NCI-H2227 treated with DMSO at 0.1 percent for 48 hours (cell line): ENCODE results near the gene COX19.

ENCODE experiments used
- DNase-seq: peaks from one replicate; lab custom pipeline; 2025; lab: John Stamatoyannopoulos, UW

The COX19 gene

DNA sequence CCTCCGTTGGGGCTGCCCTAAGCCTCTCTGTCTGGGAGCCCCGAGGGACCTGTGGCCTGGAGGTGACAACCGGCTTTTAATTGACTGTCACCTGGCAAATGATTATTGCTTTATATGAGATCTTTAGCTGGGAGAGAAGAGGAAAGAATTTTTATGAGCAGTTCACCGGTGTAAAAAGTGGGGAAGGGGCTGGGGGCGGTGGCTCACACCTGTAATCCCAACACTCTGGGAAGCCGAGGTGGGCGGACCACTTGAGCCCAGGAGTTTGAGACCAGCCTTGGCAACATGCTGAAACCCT lies 2.6 kb upstream of the COX19 start:
- DNase-seq, result no peak

GRCh38 chr7:977326-978048 lies 2.1 kb upstream of the COX19 start:
- no peak for DNase-seq

- DNase-seq, result no peak
These were observed 1.6 kb upstream of the COX19 start for GRCh38 chr7:976901-977325.

GRCh38 chr7:975702-976473 lies 539 bp upstream of the COX19 start:
- DNase-seq, result no peak

- DNase-seq, result no peak
These were observed 1.2 kb downstream of the COX19 start for GRCh38 chr7:974172-974571.

GRCh38 chr7:973312-973711 lies 2.0 kb downstream of the COX19 start:
- no peak for DNase-seq

GRCh38 chr7:972676-973309 lies 2.6 kb downstream of the COX19 start:
- DNase-seq, result no peak

DNA sequence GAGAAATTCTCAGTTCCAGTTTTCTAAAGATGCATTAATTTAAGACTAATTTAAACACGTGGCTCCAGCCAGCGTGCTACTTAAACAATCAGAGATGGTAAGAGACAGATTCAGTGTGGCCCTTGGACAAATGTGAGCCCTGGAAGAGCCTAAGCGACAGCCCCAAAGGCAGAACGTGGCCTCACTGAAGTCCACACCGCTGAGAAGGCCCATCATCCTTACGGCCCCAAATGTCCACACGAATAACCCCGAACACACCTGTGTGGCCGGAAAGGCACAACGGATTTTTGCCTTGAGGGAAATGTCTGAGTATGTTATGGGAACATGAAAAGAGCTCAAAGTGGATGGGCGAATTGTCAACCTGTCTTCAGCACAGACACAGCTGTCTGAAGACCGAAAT lies 3.2 kb downstream of the COX19 start:
- DNase-seq, result no peak

- no peak for DNase-seq
These were observed 4.6 kb downstream of the COX19 start for GRCh38 chr7:970744-971143.

GRCh38 chr7:969403-969802 lies 5.9 kb downstream of the COX19 start:
- no peak for DNase-seq

DNA sequence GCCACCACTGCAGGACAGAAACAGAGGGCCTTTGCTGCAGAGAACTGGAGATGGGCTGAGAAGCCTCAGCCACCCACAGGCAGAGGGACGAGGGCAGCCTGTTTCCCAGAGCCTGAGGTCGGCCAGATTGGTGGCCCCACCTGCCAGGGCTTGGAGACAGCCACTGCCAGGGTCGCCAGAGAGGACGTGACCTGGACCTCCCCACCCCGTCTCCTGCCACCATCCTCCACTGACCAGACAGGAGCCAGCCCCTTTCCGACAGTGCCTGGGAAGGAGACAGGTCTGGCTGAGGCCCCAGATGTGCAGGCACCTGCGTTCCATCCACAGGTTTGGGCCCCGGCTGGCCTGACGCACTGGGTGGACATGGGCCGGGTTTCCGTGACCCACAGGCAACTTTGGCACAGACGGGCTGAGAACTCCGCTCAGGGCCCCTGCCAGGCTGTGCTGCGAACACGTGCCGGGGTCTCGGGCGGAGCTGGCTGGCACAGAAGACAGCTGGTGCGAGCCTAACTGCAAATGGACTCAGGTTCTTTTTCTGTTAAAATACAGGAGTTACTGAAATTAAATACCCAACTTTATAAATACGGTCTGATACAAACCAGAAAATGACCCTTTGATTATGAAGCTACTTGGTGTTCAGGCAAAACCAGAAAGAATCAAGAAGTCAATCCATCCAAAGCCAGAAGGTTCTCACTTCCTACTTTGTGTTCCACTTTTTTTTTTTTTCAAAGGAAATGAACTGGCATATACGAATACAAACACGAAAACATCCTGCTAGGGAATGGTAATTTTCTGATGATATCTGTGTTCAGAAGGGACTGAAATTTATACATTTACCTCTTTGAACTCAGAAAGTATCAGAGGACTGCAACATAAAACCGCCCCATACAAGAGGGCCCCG lies 6.9 kb downstream of the COX19 start:
- no peak for DNase-seq

DNA sequence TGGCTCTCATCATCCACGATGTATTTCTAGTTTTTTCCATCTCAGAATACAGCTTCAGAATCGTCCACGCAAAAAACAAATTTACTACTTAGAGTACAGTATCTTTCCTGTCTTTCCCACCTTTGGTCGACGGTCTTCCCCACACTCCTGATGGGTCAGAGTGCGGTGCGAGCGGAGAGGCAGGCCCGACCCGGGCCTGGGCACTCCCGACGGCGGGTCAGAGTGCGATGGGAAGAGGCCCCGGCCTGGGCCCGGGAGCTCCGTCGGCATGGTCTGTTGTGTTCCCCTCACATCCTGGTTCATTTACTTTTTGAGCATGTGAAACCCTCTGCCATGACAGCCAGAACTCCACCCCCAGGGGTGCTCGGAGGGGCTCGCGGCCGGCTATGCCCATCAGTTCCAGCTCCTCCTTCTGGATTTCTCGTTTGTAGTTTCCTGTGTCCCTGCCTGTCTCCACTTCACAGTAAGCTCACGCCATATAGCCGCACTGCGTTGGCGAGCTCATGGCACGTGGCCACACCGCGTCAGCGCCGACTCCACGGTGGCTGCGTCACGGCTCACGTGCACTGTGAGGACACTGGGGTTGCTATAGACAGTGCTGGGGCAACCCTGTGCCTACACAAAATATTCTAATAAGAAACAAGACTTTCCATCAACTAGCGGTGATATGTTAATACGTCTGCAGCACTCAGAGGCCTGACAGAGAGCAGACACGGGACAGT lies 7.8 kb downstream of the COX19 start:
- DNase-seq, result no peak

DNA sequence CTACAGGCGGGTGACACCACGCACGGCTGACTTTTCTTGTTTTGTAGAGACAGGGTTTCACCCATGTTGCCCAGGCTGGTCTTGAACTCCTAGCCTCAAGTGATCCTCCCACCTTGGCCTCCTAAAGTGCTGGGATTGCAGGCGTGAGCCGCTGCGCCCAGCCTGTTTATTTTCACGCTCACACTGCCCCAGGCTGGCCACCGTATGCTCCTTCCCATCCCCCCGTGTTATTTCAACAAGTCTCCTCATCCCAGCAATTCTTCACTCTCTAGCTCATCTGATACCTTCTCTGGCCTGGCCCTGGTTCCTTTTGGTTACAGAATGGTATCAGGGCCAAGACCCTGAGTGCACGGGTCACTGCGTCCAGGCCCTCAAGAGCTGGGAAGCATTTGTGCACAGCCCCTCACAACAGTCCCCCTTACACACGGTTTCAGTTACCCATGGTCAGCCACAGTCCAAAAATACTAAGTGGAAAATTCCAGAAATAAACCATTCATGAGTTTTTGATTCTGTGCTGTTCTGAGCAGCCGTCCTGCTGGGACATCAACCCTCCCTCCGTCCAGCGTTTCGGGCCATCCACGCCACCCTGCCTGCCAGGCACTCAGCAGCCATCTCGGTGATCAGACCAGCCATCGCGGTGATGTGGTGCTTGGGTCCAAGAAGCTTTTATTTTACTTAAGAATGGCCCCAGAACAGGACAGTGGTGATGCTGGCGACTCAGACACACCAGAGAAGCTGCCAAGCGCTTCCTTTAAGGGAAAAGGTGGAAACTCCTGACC lies 8.9 kb downstream of the COX19 start:
- no peak for DNase-seq

DNA sequence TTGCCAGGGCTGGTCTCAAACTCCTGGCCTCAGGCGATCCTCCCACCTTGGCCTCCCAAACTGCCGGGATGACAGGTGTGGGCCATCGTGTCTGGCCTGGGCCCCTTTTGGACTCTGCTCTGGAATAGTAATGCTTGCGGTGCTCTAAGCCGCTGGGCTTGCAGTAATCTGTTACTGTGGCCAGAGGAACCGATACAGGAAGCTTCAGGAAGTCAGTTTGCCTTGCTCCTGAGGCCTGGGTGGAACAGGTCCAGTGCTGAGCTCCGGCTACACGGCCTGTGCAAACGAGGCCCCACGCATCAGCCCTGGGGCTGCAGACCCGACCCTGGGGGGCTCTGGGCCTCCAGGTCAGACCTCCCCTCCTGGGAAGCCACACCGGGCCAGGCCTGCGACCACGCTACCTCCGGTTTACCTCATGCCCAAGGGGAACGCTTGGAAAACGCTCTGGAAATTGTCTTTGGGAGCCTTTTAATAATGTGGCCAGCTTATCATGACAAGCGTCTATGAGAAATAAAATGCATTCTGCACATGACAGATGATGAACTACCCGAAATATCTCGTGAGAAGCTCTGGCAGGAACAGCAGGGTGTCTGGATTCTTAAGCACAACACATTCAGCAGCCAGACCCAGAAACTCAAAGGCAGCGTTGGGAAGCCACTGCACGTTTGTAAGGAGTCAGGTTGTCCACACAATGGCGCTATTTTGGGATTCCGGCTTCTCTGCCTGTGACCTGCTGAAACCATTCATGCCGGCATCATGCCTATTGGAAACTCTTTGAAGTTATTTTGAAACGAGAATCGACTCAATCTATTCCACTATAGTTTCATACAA lies 10.7 kb downstream of the COX19 start:
- DNase-seq, result no peak

DNA sequence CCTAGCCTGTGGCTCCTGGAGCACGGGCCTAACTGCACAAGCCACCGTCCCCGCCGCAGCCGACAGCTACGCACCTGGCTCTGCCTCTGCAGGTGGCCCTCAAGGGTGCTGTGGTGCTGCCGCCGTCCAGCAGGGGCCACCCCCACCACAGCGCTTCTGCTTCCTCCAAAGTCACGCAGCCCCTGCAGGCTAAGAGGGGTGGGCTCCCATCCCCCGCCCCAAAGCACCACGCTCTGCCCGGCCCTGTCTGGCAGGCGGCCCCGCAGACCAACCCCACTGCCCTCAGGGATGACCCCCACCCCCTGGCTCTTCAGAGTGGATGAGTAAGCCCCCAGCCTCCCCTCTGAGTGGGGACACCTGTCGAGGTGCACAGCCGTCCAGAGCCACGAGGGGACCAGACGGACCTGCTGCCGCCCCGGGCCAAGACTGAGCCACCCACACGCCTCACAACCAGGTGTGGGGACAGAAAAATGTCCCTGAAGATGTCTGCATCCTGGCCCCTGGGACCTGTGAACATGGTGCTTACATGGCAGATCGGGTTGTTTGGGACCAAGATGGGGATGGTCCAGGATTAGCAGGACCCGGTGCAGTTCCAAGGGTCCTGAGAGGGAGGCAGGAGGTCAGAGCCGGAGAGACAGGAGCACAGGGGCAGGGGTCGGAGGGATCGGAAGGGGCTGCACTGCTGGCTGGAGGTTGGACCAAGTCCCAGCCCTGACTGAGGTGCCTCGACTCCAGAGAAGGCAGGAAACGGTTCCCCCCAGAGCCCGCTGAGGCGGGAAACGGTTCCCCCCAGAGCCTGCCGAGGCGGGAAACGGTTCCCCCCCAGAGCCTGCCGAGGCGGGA lies 11.9 kb downstream of the COX19 start:
- no peak for DNase-seq

DNA sequence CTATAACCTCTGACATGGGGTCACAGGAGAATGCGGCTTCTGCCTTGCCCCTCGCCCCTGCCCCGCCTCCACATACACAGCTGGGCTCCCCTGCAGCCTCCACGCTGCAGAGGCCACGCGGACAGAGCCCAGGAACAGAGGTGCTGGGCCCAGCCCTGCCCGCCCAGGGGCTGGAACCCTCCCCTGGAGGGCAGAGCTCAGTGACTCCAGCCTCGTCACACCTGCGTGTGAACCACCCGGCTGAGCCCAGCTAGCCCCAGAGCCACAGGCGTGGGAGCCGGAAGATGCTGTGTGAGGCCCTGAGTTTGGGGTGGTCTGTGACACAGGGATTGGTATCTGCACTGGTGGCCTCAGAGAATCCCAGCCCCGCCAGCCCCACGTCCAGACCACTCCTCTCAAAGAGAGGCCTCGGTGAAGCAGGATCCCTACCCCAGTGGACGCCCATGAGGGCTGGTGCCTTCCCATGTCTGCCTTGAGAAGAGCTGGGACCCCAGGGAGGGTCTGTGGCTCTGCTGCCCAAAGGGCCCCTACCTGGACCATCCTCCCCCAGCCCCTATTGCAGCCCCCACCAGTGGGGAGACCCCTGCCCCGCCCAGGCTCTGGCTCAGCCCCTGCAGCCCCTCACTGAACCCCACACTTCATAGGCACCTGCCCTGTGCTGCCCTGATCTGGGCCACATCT lies 12.8 kb downstream of the COX19 start:
- no peak for DNase-seq

DNA sequence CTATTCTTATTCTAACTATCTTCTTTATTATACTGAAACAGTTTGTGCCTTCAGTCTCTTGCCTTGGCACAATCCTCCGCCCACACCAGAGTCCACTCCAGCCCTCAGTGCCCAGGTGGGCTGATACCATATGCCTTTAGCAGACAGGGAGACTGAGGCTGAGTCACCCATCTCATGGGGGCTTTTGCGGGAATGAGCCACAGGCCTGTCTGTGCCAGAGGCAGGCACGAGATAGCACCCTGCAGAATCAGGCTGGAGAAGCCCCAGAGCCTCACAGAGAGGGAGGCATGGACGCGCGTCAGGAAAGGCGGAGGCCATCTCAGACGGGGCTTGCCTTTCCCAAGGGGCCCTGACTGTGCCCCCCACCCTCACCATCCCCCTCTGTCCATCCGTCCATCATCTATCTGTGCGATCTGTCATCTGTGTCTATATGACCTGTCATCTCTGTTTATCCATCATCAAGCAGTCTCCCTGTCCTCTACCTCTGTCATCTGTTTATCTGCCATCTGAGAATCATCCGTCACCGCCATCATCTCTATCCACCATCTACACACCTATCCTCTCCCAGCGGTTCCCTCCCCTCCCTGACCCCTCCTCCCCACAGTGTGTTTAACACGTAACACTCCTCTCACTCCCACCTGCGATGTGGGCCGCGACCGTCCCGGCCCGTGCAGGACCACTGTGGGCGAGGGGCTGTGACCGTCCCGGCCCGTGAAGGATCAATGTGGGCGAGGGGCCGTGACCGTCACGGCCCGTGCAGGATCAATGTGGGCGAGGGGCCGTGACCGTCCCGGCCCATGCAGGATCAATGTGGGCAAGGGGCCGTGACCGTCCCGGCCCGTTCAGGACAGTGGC lies 13.6 kb downstream of the COX19 start:
- no peak for DNase-seq
